KMS-11 (cell line): ENCODE results near the gene NKD1.

Source experiments
- H2AFZ ChIP-seq: fragments of 200-600 bp; sonication (generic); 2 replicates; pipeline ENCODE4 v1.6.1; 2016; ENCODE audit warnings: antibody characterized with exemption, mixed run types, low read depth
- H3K27ac ChIP-seq: fragments of 200-600 bp; sonication (generic); 2 replicates; pipeline ENCODE4 v1.6.1; 2016; ENCODE audit warnings: mild to moderate bottlenecking, mixed run types
- H3K27me3 ChIP-seq: fragments of 200-600 bp; sonication (generic); 2 replicates; pipeline ENCODE4 v1.6.1; 2017; ENCODE audit warnings: mild to moderate bottlenecking, low read depth, mixed run types, moderate library complexity; ENCODE audit not compliant: insufficient read depth
- H3K36me3 ChIP-seq: fragments of 200-600 bp; sonication (generic); 2 replicates; pipeline ENCODE4 v1.6.1; 2017; ENCODE audit warnings: mild to moderate bottlenecking, mixed run types; ENCODE audit not compliant: insufficient read depth
- H3K4me1 ChIP-seq: fragments of 200-600 bp; sonication (generic); 2 replicates; pipeline ENCODE4 v1.6.1; 2016; ENCODE audit warnings: mild to moderate bottlenecking, low read depth, mixed run types; ENCODE audit not compliant: poor library complexity, severe bottlenecking
- H3K4me2 ChIP-seq: fragments of 200-600 bp; sonication (generic); 2 replicates; pipeline ENCODE4 v1.7.0; 2016; ENCODE audit warnings: mild to moderate bottlenecking, mixed run types
- H3K4me3 ChIP-seq: fragments of 200-600 bp; sonication (generic); IDR thresholded peaks from 2 replicates; pipeline ENCODE4 v1.6.1; 2017; ENCODE audit warnings: low read depth, low read length, mixed read lengths; ENCODE audit not compliant: insufficient read depth
- H3K79me2 ChIP-seq: fragments of 200-600 bp; sonication (generic); 2 replicates; pipeline ENCODE4 v1.6.1; 2016; ENCODE audit warnings: low read depth, mixed run types; ENCODE audit not compliant: insufficient read depth
- H3K9ac ChIP-seq: fragments of 200-600 bp; sonication (generic); 2 replicates; pipeline ENCODE4 v1.6.1; 2016; ENCODE audit warnings: mild to moderate bottlenecking, mixed run types
- H4K20me1 ChIP-seq: fragments of 200-600 bp; sonication (generic); 2 replicates; pipeline ENCODE4 v1.6.1; 2016; ENCODE audit warnings: mild to moderate bottlenecking, mixed run types; ENCODE audit not compliant: insufficient read depth
- CTCF ChIP-seq: fragments of 200-600 bp; sonication (generic); conservative IDR thresholded peaks from 2 replicates; pipeline ENCODE4 v1.6.1; 2017; ENCODE audit warnings: low read depth, mild to moderate bottlenecking, antibody characterized with exemption, low read length, moderate library complexity, mixed read lengths

The NKD1 gene

GRCh38 chr16:50573947-50574744, 25.9 kb downstream of the NKD1 start:
- Histone ChIP-seq H3K27me3 (no peaks in the 10 kb centered on the region), H3K4me3 (no peak overlapping the region), H4K20me1 (no peaks in the 10 kb centered on the region), H3K27ac (no peak overlapping the region), H3K79me2 (no peaks in the 10 kb centered on the region), H3K4me1 (no peaks in the 10 kb centered on the region), H3K36me3 (no peaks in the 10 kb centered on the region), H3K9ac (no peak overlapping the region), H3K4me2 (no peak overlapping the region), H2AFZ (no peak overlapping the region)
- no peak for TF ChIP-seq CTCF

- H3K79me2 ChIP-seq: no peaks in the 10 kb centered on the region
- no peak overlapping the region for H3K4me3 ChIP-seq
- H3K4me1 ChIP-seq: no peaks in the 10 kb centered on the region
- H4K20me1 ChIP-seq: no peaks in the 10 kb centered on the region
- H3K4me2 ChIP-seq: no peak overlapping the region
- no peak overlapping the region for H3K27ac ChIP-seq
- H2AFZ ChIP-seq: no peak overlapping the region
- H3K9ac ChIP-seq: no peak overlapping the region
- no peaks in the 10 kb centered on the region for H3K36me3 ChIP-seq
- H3K27me3 ChIP-seq: no peaks in the 10 kb centered on the region
- no peak for TF ChIP-seq CTCF
These were observed 26.5 kb downstream of the NKD1 start for GRCh38 chr16:50574745-50575136.

- H4K20me1 ChIP-seq: no peaks in the 10 kb centered on the region
- H3K27me3 ChIP-seq: no peaks in the 10 kb centered on the region
- H3K4me2 ChIP-seq: no peak overlapping the region
- H3K27ac ChIP-seq: no peak overlapping the region
- no peak for TF ChIP-seq CTCF
- no peaks in the 10 kb centered on the region for H3K36me3 ChIP-seq
- no peak overlapping the region for H3K4me3 ChIP-seq
- no peaks in the 10 kb centered on the region for H3K4me1 ChIP-seq
- no peak overlapping the region for H2AFZ ChIP-seq
- H3K9ac ChIP-seq: no peak overlapping the region
- H3K79me2 ChIP-seq: no peaks in the 10 kb centered on the region
These were observed 27.5 kb downstream of the NKD1 start for GRCh38 chr16:50575743-50576142.

- no peaks in the 10 kb centered on the region for H3K27me3 ChIP-seq
- no peak overlapping the region for H3K4me2 ChIP-seq
- H3K36me3 ChIP-seq: no peaks in the 10 kb centered on the region
- H3K9ac ChIP-seq: no peak overlapping the region
- no peaks in the 10 kb centered on the region for H3K4me1 ChIP-seq
- H3K4me3 ChIP-seq: no peak overlapping the region
- H4K20me1 ChIP-seq: no peaks in the 10 kb centered on the region
- no peak for TF ChIP-seq CTCF
- H2AFZ ChIP-seq: no peak overlapping the region
- no peaks in the 10 kb centered on the region for H3K79me2 ChIP-seq
- H3K27ac ChIP-seq: no peak overlapping the region
These were observed 28.4 kb downstream of the NKD1 start for GRCh38 chr16:50576403-50577113.
